Raji (cell line): ENCODE data around the gene THOP1.

Experiments
- POLR2A ChIP-seq: IDR thresholded peaks from 2 replicates; pipeline ENCODE4 v1.6.1; 2011; ENCODE audit warnings: low read depth, low read length, control low read depth; ENCODE audit not compliant: insufficient read depth

Gene THOP1

DNA sequence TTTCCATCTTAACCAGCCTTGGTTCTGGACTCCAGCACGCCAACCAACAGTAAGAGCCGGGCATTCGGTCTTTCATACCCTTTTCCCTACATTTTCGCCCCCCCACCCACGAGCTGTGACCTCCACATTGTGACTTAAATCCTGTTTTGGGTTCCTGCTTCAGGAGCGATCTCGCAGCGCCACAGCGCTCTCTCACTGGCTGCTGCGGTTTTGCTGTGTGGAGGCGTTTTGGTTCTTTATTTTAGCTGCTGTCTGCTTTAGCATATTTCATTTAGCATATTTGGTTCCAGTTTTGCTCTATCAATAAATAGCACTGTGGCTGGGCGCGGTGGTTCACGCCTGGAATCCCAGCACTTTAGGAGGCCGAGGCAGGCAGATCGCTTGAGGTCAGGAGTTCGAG is 25.9 kb upstream of the THOP1 start:
- no peak for TF ChIP-seq POLR2A

DNA sequence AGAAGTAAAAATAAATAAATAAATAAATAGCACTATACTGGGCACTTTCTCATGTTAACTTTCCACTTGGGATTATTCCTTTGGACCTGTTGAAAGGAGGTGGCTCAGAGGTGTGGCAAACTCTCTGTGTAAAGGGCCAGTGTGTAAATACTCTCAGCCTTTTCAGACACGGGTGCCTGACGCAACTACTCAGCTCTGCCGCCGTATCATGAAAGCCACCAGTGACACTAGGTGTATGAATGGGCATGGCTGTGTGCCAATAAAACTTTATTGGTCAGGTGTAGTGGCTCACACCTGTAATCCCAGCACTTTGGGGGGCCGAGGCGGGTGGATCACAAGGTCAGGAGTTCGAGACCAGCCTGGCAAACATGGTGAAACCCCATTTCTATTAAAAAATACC is 25.3 kb upstream of the THOP1 start:
- no peak for TF ChIP-seq POLR2A

DNA sequence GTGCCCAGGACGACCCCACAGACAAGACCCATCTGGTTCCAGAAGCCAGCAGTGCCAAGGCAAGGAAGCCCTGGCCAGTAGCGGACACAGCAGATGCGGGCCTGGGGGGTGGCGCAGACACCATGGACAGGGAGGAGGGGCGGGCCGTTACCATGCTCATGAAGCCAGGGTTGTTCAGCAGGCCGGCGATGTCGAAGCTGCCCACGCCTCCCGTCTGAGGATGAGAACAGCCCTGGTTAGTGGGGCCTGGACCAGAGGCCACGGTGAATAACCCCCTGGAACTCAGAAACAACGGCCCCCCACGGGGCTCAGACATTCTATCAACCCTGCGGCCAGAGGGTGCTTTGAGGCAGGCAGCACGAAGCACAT is 24.0 kb upstream of the THOP1 start:
- no peak for TF ChIP-seq POLR2A

- no peak for TF ChIP-seq POLR2A
These were observed 23.2 kb upstream of the THOP1 start for GRCh38 chr19:2761876-2762782.

GRCh38 chr19:2762783-2763496 is 22.4 kb upstream of the THOP1 start:
- no peak for TF ChIP-seq POLR2A

DNA sequence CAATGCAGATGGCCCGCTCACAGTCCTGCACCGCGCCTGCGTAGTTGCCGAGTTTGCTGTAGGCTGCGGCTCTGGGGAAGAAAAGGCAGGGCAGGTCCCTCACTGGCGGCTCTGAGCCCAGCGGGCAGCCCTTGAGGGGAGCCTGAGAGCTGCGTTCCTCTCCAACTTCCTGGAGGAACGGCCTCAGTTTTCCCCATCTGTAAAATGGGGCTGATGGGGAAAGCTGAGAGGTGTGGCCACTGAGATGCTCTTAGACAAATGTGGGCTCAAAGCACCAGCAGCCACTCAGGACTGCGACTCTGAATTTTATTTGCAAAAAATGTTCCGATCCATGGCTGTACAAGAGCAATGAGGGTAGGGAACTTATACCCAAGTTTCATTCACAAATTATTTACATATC is 21.6 kb upstream of the THOP1 start:
- no peak for TF ChIP-seq POLR2A

- TF ChIP-seq POLR2A: no peak
These were observed 20.4 kb upstream of the THOP1 start for GRCh38 chr19:2764945-2765344.

DNA sequence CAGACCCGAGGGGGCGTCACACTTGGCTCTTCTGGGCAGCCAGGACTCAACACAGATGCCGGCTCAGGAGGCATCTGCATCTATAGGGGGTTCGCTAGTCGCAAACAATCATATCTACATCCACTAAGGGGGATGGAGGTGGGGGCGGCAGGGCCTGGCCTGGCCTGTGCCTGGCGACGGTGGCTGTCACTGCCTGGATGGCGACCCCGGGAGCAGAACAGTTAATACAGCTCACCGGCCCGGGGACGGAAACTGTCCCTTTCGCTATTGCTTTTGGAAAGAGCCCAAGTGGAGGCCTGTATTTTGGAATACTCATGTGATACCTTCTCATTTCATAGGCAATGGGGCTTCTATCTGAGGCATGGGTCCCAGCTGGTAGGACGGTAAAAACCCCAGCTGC is 19.9 kb upstream of the THOP1 start:
- no peak for TF ChIP-seq POLR2A

DNA sequence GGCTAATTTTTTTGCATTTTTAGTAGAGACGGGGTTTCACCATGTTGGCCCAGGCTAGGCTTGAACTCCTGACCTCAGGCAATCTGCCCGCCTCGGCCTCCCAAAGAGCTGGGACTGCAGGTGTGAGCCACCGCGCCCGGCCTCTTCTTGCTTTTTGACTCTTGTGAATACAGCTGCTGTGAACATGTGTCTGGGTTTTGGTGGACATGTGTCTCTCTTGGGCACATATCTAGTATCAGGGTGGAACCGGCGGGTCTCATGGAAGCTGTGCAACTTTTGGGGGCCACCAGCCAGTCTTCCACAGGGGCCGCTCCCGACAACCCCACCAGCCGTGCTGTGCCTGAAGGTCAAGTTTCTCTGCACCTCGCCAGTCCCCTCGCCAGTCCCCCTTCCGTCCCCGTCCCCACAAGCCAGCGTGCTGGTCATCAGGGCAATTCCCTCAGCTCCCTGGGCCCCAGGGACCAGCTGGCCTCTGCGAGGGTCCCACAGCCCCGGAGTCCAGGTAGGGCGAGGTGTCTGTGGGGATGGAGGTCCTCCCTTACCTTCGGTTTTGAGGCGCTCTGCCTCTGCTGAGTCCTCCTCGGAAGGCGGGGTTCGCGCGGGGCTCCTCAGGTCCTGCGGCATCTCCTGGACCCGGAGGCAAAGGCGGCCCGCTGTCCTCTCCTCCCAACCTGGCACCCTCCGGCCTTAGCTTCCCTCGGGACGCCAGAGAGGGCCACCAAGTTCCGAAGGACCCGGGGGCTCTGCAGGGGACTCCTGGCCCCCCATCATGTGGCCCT is 18.5 kb upstream of the THOP1 start:
- no peak for TF ChIP-seq POLR2A

DNA sequence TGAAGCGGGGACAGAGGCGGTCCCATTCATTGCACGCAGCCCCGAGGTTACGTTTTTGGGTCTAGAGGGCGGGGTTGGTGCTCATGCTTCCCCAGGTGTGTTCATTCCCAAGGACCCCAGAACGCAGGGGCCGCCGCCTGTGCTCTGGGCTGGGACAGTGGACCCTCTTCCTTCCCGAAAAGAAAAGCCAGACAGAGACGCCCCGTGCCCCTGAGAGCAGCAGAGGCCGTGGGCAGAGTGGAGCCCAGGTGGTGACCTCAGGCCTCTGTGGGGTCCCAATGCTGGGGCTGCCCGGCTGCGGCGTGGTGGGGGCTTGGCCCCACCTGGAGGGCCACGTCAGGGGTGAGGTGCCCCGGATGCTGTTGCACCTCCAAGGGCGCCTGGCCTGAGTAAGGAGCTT is 17.6 kb upstream of the THOP1 start:
- no peak for TF ChIP-seq POLR2A

DNA sequence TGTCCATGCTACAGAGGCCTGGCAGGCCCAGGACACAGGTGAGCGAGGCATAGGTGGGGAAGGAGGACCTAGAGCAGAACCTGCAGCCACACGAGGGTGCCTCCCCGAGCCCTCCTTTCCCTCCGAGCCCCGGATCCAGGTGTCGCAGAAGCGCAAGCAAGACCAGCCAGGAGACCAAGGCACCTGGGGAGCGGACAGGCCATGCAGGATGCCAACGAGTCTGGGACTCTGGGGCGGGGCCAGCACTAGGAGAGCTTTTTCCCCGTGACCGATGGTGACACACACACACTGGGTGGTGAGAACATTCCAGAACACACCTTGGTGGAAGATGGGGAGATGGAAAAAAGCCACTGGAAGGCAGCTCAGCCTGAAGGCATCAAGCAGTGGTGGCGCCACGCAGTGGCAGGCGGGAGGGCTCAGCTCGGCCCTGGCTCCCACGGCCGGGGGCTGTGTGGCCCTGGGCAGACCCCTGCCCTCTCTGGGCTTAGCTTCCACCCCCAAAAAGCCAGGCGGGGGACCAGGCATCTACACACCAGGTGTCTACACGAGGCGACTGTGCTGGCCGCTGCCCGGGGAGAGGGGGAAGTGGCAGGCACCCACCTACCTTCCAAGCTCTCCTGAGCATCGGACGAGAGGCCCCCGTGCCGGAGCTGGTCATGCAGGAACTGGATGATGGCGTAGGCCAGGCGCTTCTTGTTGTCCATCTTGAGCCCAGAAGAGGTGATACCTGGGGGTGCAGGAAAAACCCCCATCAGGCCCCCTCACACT is 16.8 kb upstream of the THOP1 start:
- no peak for TF ChIP-seq POLR2A

DNA sequence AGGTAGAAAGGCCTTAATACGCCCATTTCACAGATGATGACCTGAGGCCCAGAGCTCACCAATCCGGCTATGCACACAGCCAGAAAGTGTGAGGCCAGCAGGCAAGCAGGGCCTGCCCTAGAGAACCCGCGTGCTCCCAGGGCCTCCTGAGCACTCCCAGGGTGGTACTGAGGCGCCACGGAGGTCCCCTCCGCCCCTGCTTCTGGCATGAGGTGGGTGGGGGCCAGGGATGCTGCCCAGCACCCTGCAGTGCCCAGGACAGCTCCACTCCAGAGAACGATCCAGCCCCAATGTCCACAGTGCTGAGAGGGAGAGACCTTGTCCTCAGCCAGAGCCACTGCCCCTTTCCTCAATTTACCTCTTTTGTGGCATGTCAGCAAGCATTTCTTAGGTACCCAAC is 16.1 kb upstream of the THOP1 start:
- no peak for TF ChIP-seq POLR2A

DNA sequence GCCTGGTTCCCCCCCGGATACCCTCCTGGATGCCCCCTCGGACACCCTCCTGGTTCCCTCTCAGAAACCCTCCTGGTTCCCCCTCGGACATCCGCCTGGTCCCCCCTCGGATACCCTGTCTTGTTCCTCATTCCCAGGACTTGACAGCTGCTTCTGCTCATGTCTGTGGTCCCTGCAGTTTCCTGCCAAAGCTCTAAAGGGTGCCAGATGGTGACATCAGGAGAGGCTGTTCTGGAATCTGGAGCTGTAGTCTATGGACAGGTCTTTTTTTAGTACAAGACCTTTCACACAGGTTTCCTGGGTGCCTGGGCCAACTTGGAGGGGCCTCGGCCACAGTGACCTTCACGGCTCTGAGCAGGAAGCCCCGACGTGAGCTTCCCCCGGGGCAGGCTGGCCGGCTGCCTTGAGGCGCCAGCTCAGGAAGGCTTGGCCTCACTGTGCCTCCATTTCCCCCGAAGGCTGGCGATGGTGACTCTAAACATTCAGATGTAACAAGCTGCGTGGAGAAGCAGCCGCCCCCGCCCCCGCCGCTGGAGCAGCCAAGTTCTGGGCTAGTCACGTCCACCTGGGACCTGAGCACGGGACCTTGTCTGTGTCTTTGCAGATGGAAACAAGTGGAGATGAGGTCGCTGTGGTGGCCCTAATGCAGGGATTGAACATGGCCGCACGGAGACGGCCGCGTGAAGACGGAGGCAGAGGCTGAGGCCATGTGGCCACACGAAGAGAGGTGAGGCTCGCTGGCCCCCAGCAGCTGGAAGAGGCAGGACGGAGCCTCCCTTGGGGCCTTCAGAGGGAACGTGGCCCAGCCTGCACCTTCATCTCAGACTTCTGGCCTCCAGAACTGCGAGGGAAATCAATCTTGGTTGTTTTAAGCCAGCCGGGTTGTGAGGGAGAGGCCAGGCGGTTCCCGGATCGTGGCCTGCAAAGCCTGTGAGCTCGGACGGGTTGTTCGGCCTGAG is 15.0 kb upstream of the THOP1 start:
- no peak for TF ChIP-seq POLR2A
